Body of pancreas (tissue), 4 donors: Measurements from ENCODE around the gene PICK1. TPM values are rescaled to one million over a fixed set of nuclear protein-coding genes. Genes with fewer than 3 reads are reported as not detected.

Source experiments
- ATAC-seq: fragments of 150-250 bp; one replicate; pipeline ENCODE4 v1.9.1; 2016
- DNase-seq, 4 donors: peaks; one replicate each; pipeline ENCODE4 v3.0.0-alpha.2; 2019
- H3K27ac ChIP-seq, 4 donors: fragments of 200-600 bp; sonication (generic); 1 replicate in 3 of 4; 2 replicates in 1 of 4; pipeline versions ENCODE4 v1.5.1 to v1.6.1; 2016 to 2019; ENCODE audit warnings: mild to moderate bottlenecking in 1 of 4, mixed read lengths in 1 of 4, moderate library complexity in 1 of 4
- H3K27me3 ChIP-seq, 2 donors: fragments of 200-600 bp; sonication (generic); one replicate each; pipeline ENCODE4 v1.6.0; 2016; ENCODE audit warnings: mild to moderate bottlenecking in 1 of 2
- H3K36me3 ChIP-seq, 2 donors: fragments of 200-600 bp; sonication (generic); replicated peaks in 1 of 2; 2 replicates each; pipeline ENCODE4 v1.5.1; 2016; ENCODE audit warnings: low read depth in 2 of 2; ENCODE audit not compliant: insufficient read depth in 1 of 2
- H3K4me1 ChIP-seq: fragments of 200-600 bp; sonication (generic); one replicate; pipeline ENCODE4 v1.6.0; 2016
- H3K4me3 ChIP-seq, 2 donors: fragments of 200-600 bp; sonication (generic); 1 replicate in 1 of 2; 2 replicates in 1 of 2; pipeline ENCODE4 v1.5.1; 2016 to 2019
- H3K9me3 ChIP-seq, 3 donors: fragments of 200-600 bp; sonication (generic); 1 replicate in 2 of 3; 2 replicates in 1 of 3; pipeline ENCODE4 v1.5.1; 2016
- CTCF ChIP-seq, 7 experiments: fragments of 450-650 bp in 4 of 7; fragments of 200-600 bp in 3 of 7; sonication (generic) in 3 of 7; IDR thresholded peaks; one replicate each; pipeline ENCODE4 v1.5.1; 2016 to 2019; ENCODE audit warnings: antibody characterized with exemption in 7 of 7
- POLR2A ChIP-seq, 3 donors: fragments of 450-650 bp; IDR thresholded peaks; one replicate each; pipeline ENCODE4 v1.6.1; 2016; ENCODE audit warnings: antibody characterized with exemption in 3 of 3, mild to moderate bottlenecking in 2 of 3
- WGBS, 2 donors: methylation state at CpG; one replicate each; pipeline ENCODE4 v1.1.5; 2017; 5-methylcytosine and 5-hydroxymethylcytosine counted together
- intact Hi-C: fragments of 100-400 bp; cut with DNase I; formaldehyde crosslinking; loops from one replicate; pipeline ENCODE4 v1.15.1; 2023
- total RNA-seq, 2 donors: library from RNA; depleted of rRNA; stranded (reverse); fragments of >200 nt; gene quantifications; one replicate each; pipeline ENCODE4 v1.1.0, GENCODE V29; 2016

PICK1 gene
- total RNA-seq, 2 donors from 2014 or later, result 39.7 to 52.4 TPM

DNA sequence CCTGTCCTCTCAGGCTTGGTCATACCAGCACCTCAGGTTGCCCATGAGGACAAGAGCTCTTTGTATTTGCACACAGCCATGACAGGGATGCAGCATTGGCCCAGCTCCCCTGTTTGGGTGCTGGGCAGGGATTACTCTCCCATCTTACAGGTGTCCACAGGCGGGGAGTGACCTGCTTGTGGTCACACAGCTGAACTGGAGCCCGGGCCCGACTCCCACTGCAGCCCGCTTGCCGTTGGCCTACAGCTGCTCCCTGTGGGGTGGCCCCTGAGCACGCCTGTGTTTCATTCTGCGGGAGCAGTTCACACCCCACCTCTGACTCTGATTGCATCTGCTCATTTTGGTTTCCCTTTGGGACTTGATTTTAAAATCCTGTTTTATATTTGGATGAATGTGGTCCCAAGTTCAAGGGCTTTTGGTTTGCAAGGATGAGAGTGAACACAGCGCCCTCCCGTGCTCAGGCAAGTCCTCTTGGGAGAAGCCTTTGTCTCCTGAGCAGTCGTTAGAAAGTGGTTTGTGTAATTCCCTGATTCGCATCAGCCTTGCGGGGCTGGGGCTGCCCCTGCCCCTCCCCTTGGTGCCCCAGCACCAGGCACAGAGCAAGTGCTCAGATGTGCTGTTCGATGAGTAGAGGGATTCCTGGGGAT is 9.3 kb downstream of the PICK1 start:
- WGBS, 2 donors, result 92 to 98% methylated on average over 10 to 13 of the region's 13 CpGs
- DNase-seq (no peak), ATAC-seq (no peak)
- TF ChIP-seq CTCF (IDR thresholded peaks at IDR 0.05) (no peak), POLR2A (IDR thresholded peaks at IDR 0.05) (no peak)
- Histone ChIP-seq H3K4me1 (no peaks in the 10 kb centered on the region), H3K4me3 (no peak overlapping the region), H3K9me3 (no peaks in the 10 kb centered on the region), H3K36me3 (peaks cover 0 to 27% of the 10 kb centered on the region in 2 donors), H3K27me3 (no peaks in the 10 kb centered on the region), H3K27ac (no peak overlapping the region)
- intact Hi-C loops, result no loop called here

GRCh38 chr22:38067028-38067415 is 9.8 kb downstream of the PICK1 start:
- H3K36me3 ChIP-seq, result peaks cover 0 to 30% of the 10 kb centered on the region in 2 donors
- no peaks in the 10 kb centered on the region for H3K9me3 ChIP-seq
- no peak for TF ChIP-seq POLR2A (IDR thresholded peaks at IDR 0.05)
- TF ChIP-seq CTCF (IDR thresholded peaks at IDR 0.05), result no peak
- no peak for ATAC-seq
- no peak overlapping the region for H3K27ac ChIP-seq
- intact Hi-C loops, result no loop called here
- H3K27me3 ChIP-seq, result no peaks in the 10 kb centered on the region
- WGBS, 2 donors, result 81 to 91% methylated on average over 8 of the region's 8 CpGs
- no peaks in the 10 kb centered on the region for H3K4me1 ChIP-seq
- DNase-seq, result no peak
- H3K4me3 ChIP-seq, result no peak overlapping the region

- no peak overlapping the region for H3K27ac ChIP-seq
- DNase-seq (no peak), ATAC-seq (no peak)
Observed at GRCh38 chr22:38067761-38068360, 10.7 kb downstream of the PICK1 start.

GRCh38 chr22:38068641-38069371 is 11.6 kb downstream of the PICK1 start:
- intact Hi-C loops, result no loop called here
- no peak overlapping the region for H3K4me3 ChIP-seq
- H3K27me3 ChIP-seq, result no peaks in the 10 kb centered on the region
- peaks cover 0 to 39% of the 10 kb centered on the region in 2 donors for H3K36me3 ChIP-seq
- no peaks in the 10 kb centered on the region for H3K4me1 ChIP-seq
- TF ChIP-seq POLR2A (IDR thresholded peaks at IDR 0.05) (no peak), CTCF (IDR thresholded peaks at IDR 0.05) (no peak)
- no peak overlapping the region for H3K27ac ChIP-seq
- WGBS, 2 donors, result 93 to 98% methylated on average over 5 to 13 of the region's 13 CpGs
- ATAC-seq (no peak), DNase-seq (no peak)
- H3K9me3 ChIP-seq, result no peaks in the 10 kb centered on the region

More at GRCh38 chr22:38067761-38068360, 10.7 kb downstream of the PICK1 start:
- TF ChIP-seq CTCF (IDR thresholded peaks at IDR 0.05) (no peak), POLR2A (IDR thresholded peaks at IDR 0.05) (no peak)
- no peak overlapping the region for H3K4me3 ChIP-seq
- no peaks in the 10 kb centered on the region for H3K27me3 ChIP-seq
- peaks cover 0 to 34% of the 10 kb centered on the region in 2 donors for H3K36me3 ChIP-seq
- no peaks in the 10 kb centered on the region for H3K4me1 ChIP-seq
- no peaks in the 10 kb centered on the region for H3K9me3 ChIP-seq
- 90% methylated on average over 8 to 12 of the region's 13 CpGs for WGBS, 2 donors
- intact Hi-C loops, result no loop called here
